GM18858 (cell line): ENCODE measurements around the gene CADPS2.

ENCODE experiments used
- ATAC-seq: cut with Tn5 transposase; IDR thresholded peaks from one replicate; pipeline ENCODE4 v1.9.1; 2021; ENCODE audit not compliant: unreplicated experiment

CADPS2 gene

DNA sequence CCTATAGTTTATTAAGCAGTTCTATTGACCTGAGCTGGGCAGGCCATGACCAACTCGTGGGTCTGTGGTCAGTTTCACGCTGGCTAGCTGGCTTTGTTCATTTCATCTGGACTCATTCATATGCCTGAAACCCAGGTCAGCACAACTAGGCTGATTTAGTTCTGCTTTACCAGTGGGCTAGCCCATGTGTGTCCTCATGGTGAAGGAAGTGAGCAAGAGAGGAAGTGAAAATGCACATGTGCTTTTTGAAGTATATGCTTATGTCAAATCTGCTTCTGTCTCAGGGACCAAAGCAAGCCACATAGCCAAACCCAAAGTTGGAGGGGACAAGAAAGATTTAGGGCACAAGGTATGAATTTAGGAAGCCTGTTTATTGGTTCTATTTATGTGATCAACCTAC is 341.8 kb downstream of the CADPS2 start:
- ATAC-seq, result peak; percentile 95

DNA sequence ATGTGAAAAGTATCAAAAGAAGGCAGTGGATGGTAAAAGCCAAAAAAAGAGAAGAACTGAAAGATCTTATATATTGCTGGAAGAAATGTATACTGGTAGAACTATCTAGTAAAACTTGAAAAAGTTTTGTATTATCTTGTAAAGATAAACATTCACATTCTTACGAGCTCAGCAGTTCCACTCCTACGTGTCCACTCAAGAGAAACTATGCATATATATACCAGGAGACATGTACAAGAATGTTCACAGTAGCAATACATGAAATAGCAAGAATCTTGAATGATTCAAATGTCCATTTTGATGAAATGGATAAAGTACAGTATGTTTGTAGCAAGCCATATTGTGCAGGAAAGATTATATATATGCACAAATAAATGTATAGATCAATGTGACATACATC is 342.4 kb downstream of the CADPS2 start:
- ATAC-seq, result no peak

DNA sequence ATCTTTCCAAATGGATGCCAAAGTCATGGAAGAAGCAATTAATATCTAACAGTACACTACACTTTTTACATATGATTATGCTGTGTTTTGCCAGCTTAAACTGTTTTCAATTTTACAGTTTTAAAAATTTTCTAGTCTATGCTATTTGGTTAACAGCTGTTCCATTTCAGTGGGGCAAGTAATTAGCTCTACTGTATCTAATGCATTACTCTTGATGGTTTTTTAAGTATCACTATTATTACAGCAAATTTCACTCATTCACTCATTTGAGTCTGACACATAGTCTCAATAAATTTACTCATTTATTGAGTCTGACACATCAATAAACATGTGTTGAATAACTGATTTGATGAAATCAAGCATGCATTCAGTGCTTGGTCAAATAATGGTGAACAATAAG is 343.1 kb downstream of the CADPS2 start:
- no peak for ATAC-seq

DNA sequence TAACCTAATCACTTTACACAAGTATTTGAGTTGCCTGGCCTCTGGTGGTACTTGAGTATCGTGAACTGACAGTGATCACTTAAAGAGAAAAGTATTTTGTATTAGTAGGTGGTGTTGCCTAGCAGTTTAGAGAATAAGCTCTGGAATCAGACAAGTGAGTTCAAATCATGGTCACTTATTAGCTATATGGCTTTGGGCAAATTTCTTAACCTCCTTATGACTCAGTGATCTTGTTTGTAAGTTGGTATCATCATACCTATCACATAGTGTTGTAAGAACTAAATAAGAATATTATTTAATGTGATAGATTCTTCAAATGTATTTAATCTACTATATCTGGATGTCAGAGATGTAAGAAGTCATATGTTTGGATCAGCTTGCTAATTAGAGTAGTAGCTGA is 351.2 kb downstream of the CADPS2 start:
- no peak for ATAC-seq

GRCh38 chr7:122532406-122533269 is 353.6 kb downstream of the CADPS2 start:
- no peak for ATAC-seq

- ATAC-seq, result no peak
Measured at GRCh38 chr7:122528879-122529481, 357.3 kb downstream of the CADPS2 start.

GRCh38 chr7:122525355-122525754 is 360.9 kb downstream of the CADPS2 start:
- no peak for ATAC-seq

DNA sequence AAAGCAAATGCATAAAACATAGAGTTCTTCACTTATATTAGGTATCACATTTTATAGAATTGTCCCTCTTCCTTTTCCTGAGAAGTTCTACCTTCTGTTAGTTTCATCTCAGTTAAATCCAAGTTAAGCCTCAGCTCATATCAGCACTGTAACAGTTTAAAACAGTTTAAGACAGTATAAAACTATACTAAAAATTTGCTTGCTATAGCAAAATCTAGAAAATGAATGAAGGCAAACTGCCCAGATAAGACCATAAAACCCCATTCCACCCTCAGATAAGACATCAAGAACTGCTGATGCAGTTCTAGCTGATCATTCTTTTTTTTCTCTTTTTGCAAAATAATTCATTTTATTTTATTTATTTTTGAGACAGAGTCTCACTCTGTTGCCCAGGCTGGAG is 364.5 kb downstream of the CADPS2 start:
- ATAC-seq, result no peak

GRCh38 chr7:122520971-122521555 is 365.2 kb downstream of the CADPS2 start:
- ATAC-seq, result no peak

DNA sequence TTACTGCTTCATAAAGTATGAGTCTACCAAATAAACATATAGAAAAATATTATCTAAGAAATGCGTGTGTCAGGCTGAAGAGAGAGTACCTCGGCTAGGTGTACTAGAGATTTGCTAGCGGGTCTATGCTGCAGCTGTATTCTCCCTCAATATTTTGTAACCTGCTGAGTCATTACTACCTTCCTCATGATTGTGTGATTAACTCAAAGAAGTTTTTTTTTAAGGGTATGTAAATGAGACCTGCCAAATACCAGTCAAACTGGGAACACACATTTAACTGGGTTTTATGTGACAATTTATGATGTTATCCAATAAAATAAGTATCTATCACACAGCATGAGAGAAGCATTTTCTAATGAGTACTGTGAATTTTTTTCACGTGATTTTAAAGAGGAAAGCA is 367.8 kb downstream of the CADPS2 start:
- ATAC-seq, result no peak

DNA sequence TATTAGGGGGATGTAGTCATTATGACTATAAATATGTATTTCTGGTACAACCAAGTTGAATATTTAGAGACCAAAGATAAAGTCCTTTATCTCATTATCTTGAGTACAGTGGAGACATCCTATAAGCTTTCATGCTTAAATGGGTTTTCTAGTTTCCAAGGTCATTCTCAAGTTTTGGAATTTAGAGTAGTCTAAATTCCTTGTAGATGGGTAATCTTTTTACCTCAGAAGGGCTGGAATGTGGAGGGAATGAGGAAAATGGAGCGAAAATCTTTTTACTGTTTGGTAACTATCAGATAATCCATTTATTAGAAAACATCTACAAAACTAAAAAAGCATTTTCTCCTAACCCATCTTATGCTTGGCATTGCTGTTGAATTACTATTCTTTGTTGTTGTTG is 368.7 kb downstream of the CADPS2 start:
- no peak for ATAC-seq

GRCh38 chr7:122515404-122515803 is 370.9 kb downstream of the CADPS2 start:
- no peak for ATAC-seq

- no peak for ATAC-seq
Measured at GRCh38 chr7:122511268-122511667, 375.0 kb downstream of the CADPS2 start.

DNA sequence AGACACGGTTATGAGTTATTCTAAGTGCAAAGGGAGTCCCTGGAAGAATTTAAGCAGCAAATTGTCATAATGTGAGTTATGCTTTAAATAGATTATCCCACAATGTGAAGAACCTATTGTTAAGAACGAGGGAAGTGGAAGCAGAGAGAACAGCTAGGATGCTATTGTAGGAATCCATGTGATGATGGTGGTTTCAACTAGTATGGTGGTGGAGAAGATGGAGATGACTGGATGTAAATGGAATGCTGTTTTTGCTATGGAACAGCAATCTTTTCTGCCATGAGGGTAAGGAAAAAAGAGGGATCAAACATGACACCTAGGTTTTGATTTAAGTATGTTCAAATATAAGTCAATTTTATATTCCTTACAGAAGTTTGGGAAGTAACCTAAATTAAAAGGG is 378.7 kb downstream of the CADPS2 start:
- ATAC-seq, result no peak

DNA sequence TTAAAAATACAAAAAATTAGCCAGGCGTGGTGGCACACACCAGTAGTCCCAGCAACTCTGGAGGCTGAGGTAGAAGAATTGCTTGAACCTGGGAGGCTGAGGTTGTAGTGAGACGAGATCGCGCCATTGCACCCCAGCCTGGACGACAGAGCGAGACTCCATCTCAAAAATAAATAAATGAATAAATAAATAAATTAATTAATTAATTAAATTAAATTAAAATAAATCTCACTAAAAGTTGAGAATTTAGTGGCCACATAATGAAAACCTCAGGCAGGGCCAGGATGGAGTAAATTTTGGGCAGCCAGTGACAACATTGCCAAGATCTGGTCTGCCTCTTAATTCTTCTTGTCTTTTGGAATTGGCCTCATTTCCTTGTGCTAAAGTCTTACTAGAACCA is 394.3 kb downstream of the CADPS2 start:
- no peak for ATAC-seq

GRCh38 chr7:122488241-122488640 is 398.0 kb downstream of the CADPS2 start:
- ATAC-seq, result no peak

DNA sequence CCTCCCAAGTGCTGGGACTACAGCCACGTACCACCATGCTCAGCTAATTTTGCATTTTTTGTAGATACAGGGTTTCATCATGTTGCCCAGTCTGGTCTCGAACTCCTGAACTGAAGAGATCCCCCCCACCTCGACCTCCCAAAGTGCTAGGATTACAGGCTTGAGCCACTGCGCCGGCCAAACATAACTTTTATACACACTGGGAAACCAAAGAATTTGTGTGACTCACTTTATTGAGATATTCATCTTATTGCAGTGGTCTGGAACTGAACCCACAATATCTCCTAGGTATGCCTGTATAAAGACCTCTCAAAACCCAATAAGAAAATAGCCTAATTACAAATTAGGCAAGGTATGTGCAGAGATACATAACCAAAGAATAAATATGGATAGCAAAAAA is 399.1 kb downstream of the CADPS2 start:
- no peak for ATAC-seq

- no peak for ATAC-seq
Measured at GRCh38 chr7:122485856-122486255, 400.4 kb downstream of the CADPS2 start.

- no peak for ATAC-seq
Measured at GRCh38 chr7:122482212-122482611, 404.0 kb downstream of the CADPS2 start.

GRCh38 chr7:122470859-122471258 is 415.4 kb downstream of the CADPS2 start:
- no peak for ATAC-seq

DNA sequence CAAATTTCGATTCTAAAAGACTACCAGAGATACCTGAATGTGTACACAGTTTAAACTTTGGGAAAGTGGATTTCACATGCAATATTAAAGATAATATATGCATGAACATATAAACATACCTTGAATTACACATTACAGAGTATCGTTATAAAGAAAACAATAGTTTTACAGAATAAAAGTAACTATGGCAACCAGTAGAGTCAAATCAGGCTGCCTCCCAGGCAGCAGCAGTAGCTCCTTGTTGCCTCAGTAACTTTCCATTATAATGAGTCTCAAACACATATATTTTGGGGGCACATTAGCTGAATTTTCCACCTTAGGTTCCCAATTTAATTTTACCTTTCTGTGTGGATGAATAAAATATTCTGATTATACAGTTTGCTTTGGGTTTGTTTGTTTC is 417.3 kb downstream of the CADPS2 start:
- ATAC-seq, result no peak
